ENCODE data around the gene ADAMTS9. TPM values are rescaled to one million over a fixed set of nuclear protein-coding genes. Genes with fewer than 3 reads are reported as not detected.
A peak's percentile ranks its signal among the peaks of the same experiment; 100 is the strongest.

ADAMTS9 gene
- total RNA-seq, 1 donor from 2014 or later: 8.2 TPM

DNA sequence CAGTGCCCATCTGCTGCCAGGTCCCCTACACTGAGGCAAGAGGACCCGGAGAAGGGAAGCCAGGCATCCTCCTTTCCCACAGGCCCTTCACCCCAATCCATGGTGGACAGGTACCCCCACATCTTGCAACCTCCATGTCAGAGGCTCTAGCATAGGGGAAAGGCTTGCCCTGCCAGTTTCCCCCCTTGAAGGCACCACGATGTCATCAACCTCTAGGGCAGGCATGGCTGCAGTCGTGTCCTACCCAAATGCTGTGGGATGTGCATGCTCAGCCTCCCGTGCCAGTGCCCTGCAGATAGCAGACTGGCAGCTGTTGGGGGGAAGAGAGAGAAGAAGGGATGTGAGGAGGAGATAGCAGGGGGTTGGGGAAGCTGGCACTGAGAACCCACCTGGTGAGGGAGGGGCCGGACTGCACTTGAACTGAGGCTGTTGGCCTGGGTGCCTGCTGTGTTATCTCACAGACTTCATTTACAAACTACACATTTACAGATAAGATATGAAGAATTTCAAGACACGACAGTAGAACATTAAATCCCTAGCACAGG, 197.5 kb downstream of the ADAMTS9 start:
- DNase-seq (ENCODE audit: low spot score): no peak

DNA sequence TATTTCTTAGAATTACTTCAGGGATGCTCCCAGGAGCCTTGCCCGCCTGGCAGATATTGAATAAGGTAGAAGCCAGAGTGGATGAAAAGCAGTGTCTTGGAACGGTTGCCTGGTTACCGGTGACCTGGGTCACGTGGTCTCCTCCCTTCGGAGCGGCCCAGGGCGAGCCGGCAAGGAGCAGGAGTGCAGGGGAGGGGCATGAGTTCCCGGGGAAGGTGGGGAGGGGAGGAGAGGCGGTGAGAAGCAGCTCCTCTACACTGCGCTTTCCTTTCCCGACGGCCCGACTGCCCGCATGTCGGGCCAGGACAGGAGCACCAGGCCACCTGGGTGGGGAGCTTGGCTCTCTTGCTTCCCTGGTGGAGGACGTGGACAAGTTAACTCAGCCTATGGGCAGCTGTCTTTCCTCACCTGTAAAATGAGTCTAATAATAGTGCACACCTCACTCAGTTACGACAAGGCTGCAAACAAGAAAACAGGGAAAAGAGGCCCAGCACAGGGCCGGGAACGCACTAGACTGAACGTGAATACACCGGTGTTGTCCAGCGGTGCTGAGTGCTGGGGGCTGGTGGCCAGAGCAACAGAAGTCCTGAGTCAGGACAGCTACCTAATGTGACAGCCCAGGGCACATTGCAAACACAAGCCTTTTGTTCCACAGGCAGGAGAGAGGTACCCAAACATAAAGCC, 198.3 kb downstream of the ADAMTS9 start:
- peak; percentile 61 for DNase-seq (ENCODE audit: low spot score)

DNA sequence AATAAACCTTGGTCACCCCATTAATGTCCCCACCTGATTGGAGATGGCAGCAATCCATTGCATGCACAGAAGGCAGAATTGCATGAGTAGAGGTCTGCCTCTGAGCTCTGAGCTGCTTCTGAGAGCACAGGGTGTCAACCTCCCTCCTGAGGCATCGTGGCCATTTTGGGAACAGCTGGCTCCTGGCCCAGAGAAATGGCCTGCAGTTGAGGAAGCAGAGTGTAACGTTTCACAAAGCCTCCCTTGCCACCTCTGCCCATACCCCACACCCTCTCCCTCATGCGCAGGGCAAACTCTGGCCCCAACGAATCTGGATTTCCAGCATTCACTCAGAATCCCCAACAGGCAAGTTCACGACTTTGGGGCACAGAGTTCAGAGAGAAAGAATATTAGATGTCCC, 198.9 kb downstream of the ADAMTS9 start:
- no peak for DNase-seq (ENCODE audit: low spot score)

DNA sequence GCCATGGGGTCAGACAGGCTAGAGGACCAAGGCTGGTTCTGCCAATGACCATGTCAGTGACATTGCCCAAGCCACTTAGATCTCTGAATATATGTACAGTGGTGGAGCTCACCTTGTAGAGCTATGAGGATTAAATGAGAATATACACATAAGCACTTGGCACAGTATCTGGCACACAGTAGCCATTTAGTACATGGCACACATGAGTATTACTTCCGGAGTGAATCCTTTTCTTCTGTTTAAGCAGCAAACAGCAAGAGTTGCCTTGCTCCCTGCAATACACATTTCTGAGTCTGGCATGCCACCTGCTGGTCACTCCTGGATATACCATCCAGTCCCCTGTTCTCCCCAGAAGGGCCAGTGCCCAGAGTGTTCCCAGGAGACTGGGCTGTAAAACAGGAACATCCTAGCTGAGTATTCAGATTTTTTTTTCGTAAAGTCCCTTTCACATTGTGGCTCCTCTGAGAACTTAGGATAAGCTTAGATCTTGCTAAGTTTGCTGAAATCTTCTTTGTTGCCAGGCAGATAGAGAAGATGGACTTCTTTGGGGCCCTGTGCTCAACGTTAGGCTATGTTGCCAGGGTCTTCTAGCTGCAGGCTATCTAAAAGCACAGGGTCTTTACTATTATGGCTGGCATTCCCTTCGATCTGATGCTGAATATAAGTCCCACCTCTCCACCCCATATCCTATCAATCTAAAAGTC, 203.4 kb downstream of the ADAMTS9 start:
- DNase-seq (ENCODE audit: low spot score): peak; percentile 74

- DNase-seq (ENCODE audit: low spot score): no peak
Measured at GRCh38 chr3:64483467-64483866, 204.3 kb downstream of the ADAMTS9 start.

DNA sequence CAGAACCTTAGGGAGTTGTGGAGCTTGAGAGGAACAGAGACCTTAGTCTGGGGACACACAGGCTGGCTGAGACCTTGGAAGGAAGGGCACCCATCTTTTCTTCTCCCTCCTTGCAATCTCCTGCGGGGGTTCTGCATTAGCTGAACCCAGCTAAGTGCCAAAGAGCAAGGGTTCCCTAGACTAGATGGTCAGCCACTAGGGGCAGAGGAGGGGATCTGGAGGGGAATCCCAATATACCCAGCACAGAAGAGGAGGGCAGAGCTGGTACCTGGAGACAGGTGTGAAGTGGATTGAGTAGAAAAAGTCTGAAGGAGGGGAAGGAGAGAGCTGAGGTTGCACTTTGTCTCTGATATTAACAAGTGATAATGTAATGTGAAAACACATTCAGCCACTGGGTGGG, 212.8 kb downstream of the ADAMTS9 start:
- DNase-seq (ENCODE audit: low spot score): no peak

DNA sequence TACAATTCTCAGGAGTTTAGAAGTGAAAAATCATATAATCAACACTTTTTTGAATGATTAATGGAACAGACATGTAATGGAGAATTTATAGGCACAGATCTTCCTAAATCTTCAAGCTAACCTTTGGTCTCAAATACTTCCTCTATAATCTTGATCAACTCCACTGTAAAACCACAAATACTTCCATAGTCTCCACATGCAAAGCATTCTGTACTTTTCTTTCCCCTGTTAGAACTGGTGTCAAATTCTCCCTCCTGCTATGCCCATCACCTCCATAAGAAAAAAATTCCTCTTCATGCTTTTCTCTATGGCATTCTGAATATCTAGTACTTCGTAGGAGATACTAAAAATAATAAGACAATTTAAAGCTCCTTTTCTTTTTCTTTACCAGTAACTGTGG, 214.3 kb downstream of the ADAMTS9 start:
- no peak for DNase-seq (ENCODE audit: low spot score)

DNA sequence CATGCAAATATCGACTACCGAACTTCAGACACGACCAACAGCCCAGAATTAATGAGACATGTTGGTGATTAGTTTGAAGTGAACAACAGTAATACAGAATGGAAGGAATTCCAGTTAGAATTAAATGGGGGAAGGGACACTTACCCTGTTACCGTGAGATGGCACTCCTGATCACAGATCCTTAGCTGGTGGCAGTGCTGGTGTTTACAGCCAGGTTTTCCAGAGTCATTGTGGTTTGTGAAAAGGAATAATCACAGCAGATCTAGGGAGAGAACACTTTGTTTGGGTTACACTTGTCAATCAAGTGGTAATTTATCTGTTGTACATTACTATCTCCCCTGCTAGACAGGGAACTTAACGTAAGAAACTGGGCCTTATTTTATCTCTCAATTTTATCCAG, 217.4 kb downstream of the ADAMTS9 start:
- DNase-seq (ENCODE audit: low spot score): no peak

- no peak for DNase-seq (ENCODE audit: low spot score)
Measured at GRCh38 chr3:64467255-64467944, 220.4 kb downstream of the ADAMTS9 start.

Data from mucosa of gallbladder (tissue), 1 donor.